K562 (cell line): ENCODE results near the gene PTP4A1. TPM values are rescaled to one million over a fixed set of nuclear protein-coding genes. Genes with fewer than 3 reads are reported as not detected.
A peak's percentile ranks its signal among the peaks of the same experiment; 100 is the strongest.

ENCODE experiments used
- FOXP1 ChIP-seq: sonication (generic); formaldehyde crosslinking; IDR thresholded peaks from 2 replicates; pipeline ENCODE4 v1.8.0; 2022; ENCODE audit warnings: mild to moderate bottlenecking, missing genetic modification reagents
- GTF2A2 ChIP-seq: IDR thresholded peaks from 2 replicates; pipeline ENCODE4 v1.6.1; 2016; ENCODE audit warnings: mild to moderate bottlenecking, missing genetic modification characterization, missing compliant biosample characterization
- IFI16 ChIP-seq: fragments of 250-450 bp; sonication (Bioruptor Pico); IDR thresholded peaks from 2 replicates; pipeline ENCODE4 v2.1.2; 2022; ENCODE audit warnings: mild to moderate bottlenecking, inconsistent platforms
- MEF2A ChIP-seq: IDR thresholded peaks from 2 replicates; pipeline ENCODE4 v1.6.1; 2011; ENCODE audit warnings: low read depth, mild to moderate bottlenecking, low read length, moderate library complexity; ENCODE audit not compliant: control insufficient read depth
- MEIS2 ChIP-seq: fragments of 450-650 bp; IDR thresholded peaks from 2 replicates; pipeline ENCODE4 v1.6.1; 2014; ENCODE audit warnings: mild to moderate bottlenecking; ENCODE audit not compliant: partially characterized antibody
- NELFE ChIP-seq: IDR thresholded peaks from 2 replicates; pipeline ENCODE4 v1.6.1; 2011; ENCODE audit warnings: mild to moderate bottlenecking; ENCODE audit not compliant: insufficient read depth, insufficient read length
- NFIX ChIP-seq: fragments of 250-450 bp; sonication (Bioruptor Pico); IDR thresholded peaks from 2 replicates; pipeline ENCODE4 v1.4.0; 2020; ENCODE audit warnings: low read depth, mild to moderate bottlenecking, moderate library complexity
- PHF8 ChIP-seq: fragments of 200-600 bp; sonication (generic); IDR thresholded peaks from 2 replicates; pipeline ENCODE4 v1.6.1; 2012; ENCODE audit warnings: mixed run types, mild to moderate bottlenecking, inconsistent platforms, low read length, moderate library complexity, borderline replicate concordance
- RFX5 ChIP-seq: IDR thresholded peaks from 2 replicates; pipeline ENCODE4 v1.6.1; 2011; ENCODE audit warnings: low read depth, mild to moderate bottlenecking, improper control_type of control experiment, low read length
- SRSF7 ChIP-seq: fragments of 200-400 bp; formaldehyde crosslinking; optimal IDR thresholded peaks from 2 replicates; pipeline ENCODE3; 2017; ENCODE audit warnings: mild to moderate bottlenecking, low read depth, low read length
- TSC22D4 ChIP-seq: fragments of 450-650 bp; IDR thresholded peaks from 2 replicates; pipeline ENCODE4 v1.6.1; 2016; ENCODE audit warnings: missing genetic modification characterization, missing biosample characterization, control low read depth
- ZEB2 ChIP-seq: fragments of 450-650 bp; IDR thresholded peaks from 2 replicates; pipeline ENCODE4 v1.6.1; 2016
- ZNF165 ChIP-seq: fragments of 250-450 bp; sonication (Bioruptor Pico); IDR thresholded peaks from 2 replicates; pipeline ENCODE4 v1.4.0; 2020; ENCODE audit warnings: borderline replicate concordance
- ZNF217 ChIP-seq: sonication (generic); formaldehyde crosslinking; IDR thresholded peaks from 2 replicates; pipeline ENCODE4 v1.8.0; 2022; ENCODE audit warnings: mild to moderate bottlenecking, missing genetic modification reagents
- ZNF23 ChIP-seq: fragments of 250-450 bp; sonication (Bioruptor Pico); IDR thresholded peaks from 2 replicates; pipeline ENCODE4 v1.4.0; 2020; ENCODE audit warnings: mild to moderate bottlenecking
- ZNF445 ChIP-seq: fragments of 250-450 bp; sonication (Bioruptor Pico); IDR thresholded peaks from 2 replicates; pipeline ENCODE4 v1.4.0; 2020; ENCODE audit warnings: low read depth, mild to moderate bottlenecking, moderate library complexity
- polyA plus RNA-seq, 8 experiments: library from polyadenylated mRNA; depleted of rRNA in 4 of 8; stranded (reverse) in 5 of 8; unstranded in 3 of 8; fragments of >200 nt; fragmentation: Nextera tagmentation in 2 of 8; fragmentation: Illumina TruSeq in 1 of 8; extraction: Ambion mirVana in 2 of 8; extraction: Trizol in 1 of 8; gene quantifications; 2 replicates each; pipeline versions ENCODE4 v1.2.1 to v1.2.3, GENCODE V29; 2011 to 2014; ENCODE audit warnings: inconsistent platforms in 1 of 8, missing spikeins in 1 of 8
- total RNA-seq, 7 experiments: library from RNA; depleted of rRNA in 6 of 7; stranded (reverse); fragments of >200 nt in 6 of 7; fragmentation: Illumina TruSeq in 2 of 7; extraction: Trizol in 2 of 7; gene quantifications; 2 replicates each; pipeline versions ENCODE4 v1.2.1 to v1.2.3, GENCODE V29; 2011 to 2021; ENCODE audit warnings: low replicate concordance in 1 of 7
- TF ChIP-seq, protein P1 (sequence below): fragments of 450-650 bp; IDR thresholded peaks from 2 replicates; pipeline ENCODE4 v1.6.1; 2018; ENCODE audit warnings: mild to moderate bottlenecking, low read depth; ENCODE audit not compliant: partially characterized antibody
- TF ChIP-seq, protein P2 (sequence below): fragments of 250-450 bp; sonication (Bioruptor Pico); IDR thresholded peaks from 2 replicates; pipeline ENCODE4 v1.5.0; 2020; ENCODE audit warnings: mild to moderate bottlenecking, borderline replicate concordance
- TF ChIP-seq, protein P3 (sequence below): sonication (generic); formaldehyde crosslinking; IDR thresholded peaks from 2 replicates; pipeline ENCODE4 v1.8.1; 2023; ENCODE audit warnings: mild to moderate bottlenecking, missing genetic modification reagents
- TF ChIP-seq, protein P4 (sequence below): sonication (generic); formaldehyde crosslinking; IDR thresholded peaks from 2 replicates; pipeline ENCODE4 v1.8.0; 2022; ENCODE audit warnings: mild to moderate bottlenecking, low read depth, missing genetic modification reagents
- TF ChIP-seq, protein P5 (sequence below): fragments of 250-450 bp; sonication (Bioruptor Pico); IDR thresholded peaks from 2 replicates; pipeline ENCODE4 v1.5.0; 2020; ENCODE audit warnings: mild to moderate bottlenecking

PTP4A1 gene
- total and polyA plus RNA-seq, 9 of the 15 experiments (the other 6 are each of a cell fraction or from before 2014, with no cell fraction given), result 3.7 to 67.5 (median 13.1) TPM

- TF ChIP-seq, protein P1, sequence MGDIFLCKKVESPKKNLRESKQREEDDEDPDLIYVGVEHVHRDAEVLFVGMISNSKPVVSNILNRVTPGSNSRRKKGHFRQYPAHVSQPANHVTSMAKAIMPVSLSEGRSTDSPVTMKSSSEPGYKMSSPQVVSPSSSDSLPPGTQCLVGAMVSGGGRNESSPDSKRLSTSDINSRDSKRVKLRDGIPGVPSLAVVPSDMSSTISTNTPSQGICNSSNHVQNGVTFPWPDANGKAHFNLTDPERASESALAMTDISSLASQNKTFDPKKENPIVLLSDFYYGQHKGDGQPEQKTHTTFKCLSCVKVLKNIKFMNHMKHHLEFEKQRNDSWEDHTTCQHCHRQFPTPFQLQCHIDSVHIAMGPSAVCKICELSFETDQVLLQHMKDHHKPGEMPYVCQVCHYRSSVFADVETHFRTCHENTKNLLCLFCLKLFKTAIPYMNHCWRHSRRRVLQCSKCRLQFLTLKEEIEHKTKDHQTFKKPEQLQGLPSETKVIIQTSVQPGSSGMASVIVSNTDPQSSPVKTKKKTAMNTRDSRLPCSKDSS, result no peak
- TF ChIP-seq PHF8, result peak; percentile 77; the same call in 1 of the 2 replicates
- no peak for TF ChIP-seq TSC22D4 (tag)
- TF ChIP-seq, protein P2, sequence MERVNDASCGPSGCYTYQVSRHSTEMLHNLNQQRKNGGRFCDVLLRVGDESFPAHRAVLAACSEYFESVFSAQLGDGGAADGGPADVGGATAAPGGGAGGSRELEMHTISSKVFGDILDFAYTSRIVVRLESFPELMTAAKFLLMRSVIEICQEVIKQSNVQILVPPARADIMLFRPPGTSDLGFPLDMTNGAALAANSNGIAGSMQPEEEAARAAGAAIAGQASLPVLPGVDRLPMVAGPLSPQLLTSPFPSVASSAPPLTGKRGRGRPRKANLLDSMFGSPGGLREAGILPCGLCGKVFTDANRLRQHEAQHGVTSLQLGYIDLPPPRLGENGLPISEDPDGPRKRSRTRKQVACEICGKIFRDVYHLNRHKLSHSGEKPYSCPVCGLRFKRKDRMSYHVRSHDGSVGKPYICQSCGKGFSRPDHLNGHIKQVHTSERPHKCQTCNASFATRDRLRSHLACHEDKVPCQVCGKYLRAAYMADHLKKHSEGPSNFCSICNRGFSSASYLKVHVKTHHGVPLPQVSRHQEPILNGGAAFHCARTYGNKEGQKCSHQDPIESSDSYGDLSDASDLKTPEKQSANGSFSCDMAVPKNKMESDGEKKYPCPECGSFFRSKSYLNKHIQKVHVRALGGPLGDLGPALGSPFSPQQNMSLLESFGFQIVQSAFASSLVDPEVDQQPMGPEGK (CRISPR knock-in tag), result no peak
- TF ChIP-seq ZNF445 (CRISPR knock-in tag), result no peak
- no peak for TF ChIP-seq NFIX (CRISPR knock-in tag)
- TF ChIP-seq ZEB2, result no peak
- peak; percentile 81 for TF ChIP-seq MEIS2
- no peak for TF ChIP-seq FOXP1 (CRISPR knock-in tag)
- TF ChIP-seq, protein P3, sequence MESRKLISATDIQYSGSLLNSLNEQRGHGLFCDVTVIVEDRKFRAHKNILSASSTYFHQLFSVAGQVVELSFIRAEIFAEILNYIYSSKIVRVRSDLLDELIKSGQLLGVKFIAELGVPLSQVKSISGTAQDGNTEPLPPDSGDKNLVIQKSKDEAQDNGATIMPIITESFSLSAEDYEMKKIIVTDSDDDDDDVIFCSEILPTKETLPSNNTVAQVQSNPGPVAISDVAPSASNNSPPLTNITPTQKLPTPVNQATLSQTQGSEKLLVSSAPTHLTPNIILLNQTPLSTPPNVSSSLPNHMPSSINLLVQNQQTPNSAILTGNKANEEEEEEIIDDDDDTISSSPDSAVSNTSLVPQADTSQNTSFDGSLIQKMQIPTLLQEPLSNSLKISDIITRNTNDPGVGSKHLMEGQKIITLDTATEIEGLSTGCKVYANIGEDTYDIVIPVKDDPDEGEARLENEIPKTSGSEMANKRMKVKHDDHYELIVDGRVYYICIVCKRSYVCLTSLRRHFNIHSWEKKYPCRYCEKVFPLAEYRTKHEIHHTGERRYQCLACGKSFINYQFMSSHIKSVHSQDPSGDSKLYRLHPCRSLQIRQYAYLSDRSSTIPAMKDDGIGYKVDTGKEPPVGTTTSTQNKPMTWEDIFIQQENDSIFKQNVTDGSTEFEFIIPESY (CRISPR knock-in tag), result no peak
- no peak for TF ChIP-seq IFI16 (CRISPR knock-in tag)
- peak; percentile 40 for TF ChIP-seq NELFE
- TF ChIP-seq RFX5, result no peak
- TF ChIP-seq ZNF217 (CRISPR knock-in tag), result no peak
- TF ChIP-seq, protein P4, sequence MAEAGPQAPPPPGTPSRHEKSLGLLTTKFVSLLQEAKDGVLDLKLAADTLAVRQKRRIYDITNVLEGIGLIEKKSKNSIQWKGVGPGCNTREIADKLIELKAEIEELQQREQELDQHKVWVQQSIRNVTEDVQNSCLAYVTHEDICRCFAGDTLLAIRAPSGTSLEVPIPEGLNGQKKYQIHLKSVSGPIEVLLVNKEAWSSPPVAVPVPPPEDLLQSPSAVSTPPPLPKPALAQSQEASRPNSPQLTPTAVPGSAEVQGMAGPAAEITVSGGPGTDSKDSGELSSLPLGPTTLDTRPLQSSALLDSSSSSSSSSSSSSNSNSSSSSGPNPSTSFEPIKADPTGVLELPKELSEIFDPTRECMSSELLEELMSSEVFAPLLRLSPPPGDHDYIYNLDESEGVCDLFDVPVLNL (CRISPR knock-in tag), result no peak
- TF ChIP-seq, protein P5, sequence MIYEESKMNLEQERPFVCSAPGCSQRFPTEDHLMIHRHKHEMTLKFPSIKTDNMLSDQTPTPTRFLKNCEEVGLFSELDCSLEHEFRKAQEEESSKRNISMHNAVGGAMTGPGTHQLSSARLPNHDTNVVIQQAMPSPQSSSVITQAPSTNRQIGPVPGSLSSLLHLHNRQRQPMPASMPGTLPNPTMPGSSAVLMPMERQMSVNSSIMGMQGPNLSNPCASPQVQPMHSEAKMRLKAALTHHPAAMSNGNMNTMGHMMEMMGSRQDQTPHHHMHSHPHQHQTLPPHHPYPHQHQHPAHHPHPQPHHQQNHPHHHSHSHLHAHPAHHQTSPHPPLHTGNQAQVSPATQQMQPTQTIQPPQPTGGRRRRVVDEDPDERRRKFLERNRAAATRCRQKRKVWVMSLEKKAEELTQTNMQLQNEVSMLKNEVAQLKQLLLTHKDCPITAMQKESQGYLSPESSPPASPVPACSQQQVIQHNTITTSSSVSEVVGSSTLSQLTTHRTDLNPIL (CRISPR knock-in tag), result no peak
- no peak for TF ChIP-seq GTF2A2 (tag)
- TF ChIP-seq ZNF165 (CRISPR knock-in tag), result no peak
- no peak for TF ChIP-seq MEF2A
- TF ChIP-seq SRSF7, result no peak
- no peak for TF ChIP-seq ZNF23 (CRISPR knock-in tag)
Observed at GRCh38 chr6:63572044-63572746, at the start of gene PTP4A1, which contains the start of gene LOC128125822 (continued).
